K562 (cell line): Measurements from ENCODE around the gene GSTO2. TPM values are rescaled to one million over a fixed set of nuclear protein-coding genes. Genes with fewer than 3 reads are reported as not detected.

Source experiments
- ELF1 ChIP-seq: fragments of 200-800 bp; sonication (Bioruptor generic); IDR thresholded peaks from 2 replicates; pipeline ENCODE4 v1.6.1; 2016; ENCODE audit warnings: missing genetic modification characterization, missing compliant biosample characterization
- FIP1L1 ChIP-seq: fragments of 200-400 bp; formaldehyde crosslinking; IDR thresholded peaks from 2 replicates; pipeline ENCODE4 v1.6.1; 2018; ENCODE audit warnings: mild to moderate bottlenecking, low read depth, low read length; ENCODE audit not compliant: poor library complexity, severe bottlenecking
- HDAC1 ChIP-seq, 2 experiments: fragments of 450-650 bp; IDR thresholded peaks; 2 replicates each; pipeline ENCODE4 v1.6.1; 2016 to 2017; ENCODE audit warnings: inconsistent platforms in 1 of 2, mild to moderate bottlenecking in 1 of 2, moderate library complexity in 1 of 2
- KAT7 ChIP-seq: sonication (generic); formaldehyde crosslinking; IDR thresholded peaks from 2 replicates; pipeline ENCODE4 v1.8.0; 2022; ENCODE audit warnings: missing genetic modification reagents, mild to moderate bottlenecking, borderline replicate concordance
- L3MBTL2 ChIP-seq: fragments of 450-650 bp; IDR thresholded peaks from 2 replicates; pipeline ENCODE4 v1.6.1; 2016; ENCODE audit warnings: mild to moderate bottlenecking, moderate library complexity
- POLR2AphosphoS5 ChIP-seq: IDR thresholded peaks from 2 replicates; pipeline ENCODE4 v1.6.1; 2011; ENCODE audit warnings: mild to moderate bottlenecking, low read depth, low read length, moderate library complexity; ENCODE audit not compliant: control insufficient read depth, insufficient read depth
- RBM39 ChIP-seq: fragments of 200-400 bp; formaldehyde crosslinking; optimal IDR thresholded peaks from 2 replicates; pipeline ENCODE3; 2018; ENCODE audit warnings: low read depth, low read length
- SPI1 ChIP-seq: IDR thresholded peaks from 2 replicates; pipeline ENCODE4 v1.6.1; 2011; ENCODE audit warnings: low read depth, low read length, control low read depth, borderline replicate concordance
- TAF1 ChIP-seq: IDR thresholded peaks from 2 replicates; pipeline ENCODE4 v1.6.1; 2011; ENCODE audit warnings: mild to moderate bottlenecking, low read length, moderate library complexity; ENCODE audit not compliant: insufficient read depth, control insufficient read depth, severe bottlenecking; ENCODE audit errors: extremely low read depth
- YY1 ChIP-seq, 3 experiments: IDR thresholded peaks; 2 replicates each; pipeline ENCODE4 v1.6.1; 2011; ENCODE audit warnings: low read length in 2 of 3, mild to moderate bottlenecking in 2 of 3, moderate library complexity in 2 of 3, borderline replicate concordance in 1 of 3, control low read depth in 1 of 3, low read depth in 1 of 3; ENCODE audit not compliant: insufficient read depth in 3 of 3, insufficient replicate concordance in 2 of 3, control insufficient read depth in 1 of 3, insufficient read length in 1 of 3; ENCODE audit errors: extremely low read depth in 1 of 3
- ZNF79 ChIP-seq: fragments of 250-450 bp; sonication (Bioruptor Pico); IDR thresholded peaks from 2 replicates; pipeline ENCODE4 v1.4.0; 2020; ENCODE audit warnings: low read depth, mild to moderate bottlenecking, moderate library complexity
- polyA plus RNA-seq, 8 experiments: library from polyadenylated mRNA; depleted of rRNA in 4 of 8; stranded (reverse) in 5 of 8; unstranded in 3 of 8; fragments of >200 nt; fragmentation: Nextera tagmentation in 2 of 8; fragmentation: Illumina TruSeq in 1 of 8; extraction: Ambion mirVana in 2 of 8; extraction: Trizol in 1 of 8; gene quantifications; 2 replicates each; pipeline versions ENCODE4 v1.2.1 to v1.2.3, GENCODE V29; 2011 to 2014; ENCODE audit warnings: inconsistent platforms in 1 of 8, missing spikeins in 1 of 8
- total RNA-seq, 7 experiments: library from RNA; depleted of rRNA in 6 of 7; stranded (reverse); fragments of >200 nt in 6 of 7; fragmentation: Illumina TruSeq in 2 of 7; extraction: Trizol in 2 of 7; gene quantifications; 2 replicates each; pipeline versions ENCODE4 v1.2.1 to v1.2.3, GENCODE V29; 2011 to 2021; ENCODE audit warnings: low replicate concordance in 1 of 7
- TF ChIP-seq, protein P1 (sequence below): sonication (generic); formaldehyde crosslinking; IDR thresholded peaks from 2 replicates; pipeline ENCODE4 v1.8.0; 2023; ENCODE audit warnings: mild to moderate bottlenecking, missing genetic modification reagents

Gene GSTO2
- total and polyA plus RNA-seq, 9 of the 15 experiments (the other 6 are each of a cell fraction or from before 2014, with no cell fraction given): 0.18 to 1.8 (median 0.90) TPM

GRCh38 chr10:104254493-104255310 is 14.3 kb upstream of the GSTO2 start, which contains the start of gene GSTO1 (continued):
- 0 out of 2 replicates have a peak, but pooled peaks have one; percentile 68 for TF ChIP-seq KAT7 (CRISPR knock-in tag)
- TF ChIP-seq L3MBTL2: peak; percentile 82
- TF ChIP-seq YY1 (IDR thresholded peaks at IDR 0.05; ENCODE audit: borderline replicate concordance in 1 of 3, control insufficient read depth in 1 of 3, extremely low read depth in 1 of 3, insufficient read depth in 3 of 3, insufficient read length in 1 of 3, insufficient replicate concordance in 2 of 3, low read depth in 1 of 3, low read length in 2 of 3): peak in 1 of 3 experiments; percentile 11
- peak; percentile 38 for TF ChIP-seq FIP1L1
- TF ChIP-seq HDAC1 (IDR thresholded peaks at IDR 0.05): peak in 1 of 2 experiments; percentile 53; a peak in 1 of 4 replicates
- TF ChIP-seq POLR2AphosphoS5: peak; percentile 75; the same call in 1 of the 2 replicates
- TF ChIP-seq ZNF79 (CRISPR knock-in tag): no peak
- TF ChIP-seq, protein P1, sequence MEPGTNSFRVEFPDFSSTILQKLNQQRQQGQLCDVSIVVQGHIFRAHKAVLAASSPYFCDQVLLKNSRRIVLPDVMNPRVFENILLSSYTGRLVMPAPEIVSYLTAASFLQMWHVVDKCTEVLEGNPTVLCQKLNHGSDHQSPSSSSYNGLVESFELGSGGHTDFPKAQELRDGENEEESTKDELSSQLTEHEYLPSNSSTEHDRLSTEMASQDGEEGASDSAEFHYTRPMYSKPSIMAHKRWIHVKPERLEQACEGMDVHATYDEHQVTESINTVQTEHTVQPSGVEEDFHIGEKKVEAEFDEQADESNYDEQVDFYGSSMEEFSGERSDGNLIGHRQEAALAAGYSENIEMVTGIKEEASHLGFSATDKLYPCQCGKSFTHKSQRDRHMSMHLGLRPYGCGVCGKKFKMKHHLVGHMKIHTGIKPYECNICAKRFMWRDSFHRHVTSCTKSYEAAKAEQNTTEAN (CRISPR knock-in tag): no peak
- TF ChIP-seq SPI1: peak; percentile 47; the same call in 1 of the 2 replicates
- TF ChIP-seq ELF1: peak; percentile 87
- peak; percentile 93 for TF ChIP-seq TAF1
- no peak for TF ChIP-seq RBM39
- TF ChIP-seq, all 486 proteins: peak for 78
